ENCODE data around the gene ATP5F1D. TPM values are rescaled to one million over a fixed set of nuclear protein-coding genes. Genes with fewer than 3 reads are reported as not detected.

Gene ATP5F1D
- total and polyA plus RNA-seq, 2 of the 13 experiments (the other 11 are each of a cell fraction or from before 2014, with no cell fraction given), result 39.4 to 78.7 TPM

- TF ChIP-seq BATF2 (CRISPR knock-in tag; IDR thresholded peaks at IDR 0.05) (no peak), ZNF121 (CRISPR knock-in tag; IDR thresholded peaks at IDR 0.05) (no peak), HNF4G (IDR thresholded peaks at IDR 0.05; ENCODE audit: borderline replicate concordance, low read depth, low read length) (peak; percentile 44; the same call in 1 of the 2 replicates), HNF4G (CRISPR knock-in tag; IDR thresholded peaks at IDR 0.05; ENCODE audit: borderline replicate concordance, low read depth) (no peak), SIN3A (IDR thresholded peaks at IDR 0.05; ENCODE audit: borderline replicate concordance, low read depth, low read length) (no peak; the same call in 1 of the 2 replicates), ZNF672 (CRISPR knock-in tag; IDR thresholded peaks at IDR 0.05) (no peak), ZSCAN25 (CRISPR knock-in tag; IDR thresholded peaks at IDR 0.05) (no peak; the same call in 1 of the 2 replicates), ZNF580 (CRISPR knock-in tag; IDR thresholded peaks at IDR 0.05; ENCODE audit: borderline replicate concordance, low read depth) (no peak), ZBTB21 (CRISPR knock-in tag; IDR thresholded peaks at IDR 0.05) (no peak), PATZ1 (CRISPR knock-in tag; IDR thresholded peaks at IDR 0.05) (peak; percentile 85), MBD4 (IDR thresholded peaks at IDR 0.05; ENCODE audit: borderline replicate concordance, low read length) (no peak), RFXAP (CRISPR knock-in tag; IDR thresholded peaks at IDR 0.05; ENCODE audit: borderline replicate concordance) (no peak), PAXIP1 (CRISPR knock-in tag; conservative IDR thresholded peaks at IDR 0.05) (no peak), FUBP1 (CRISPR knock-in tag; IDR thresholded peaks at IDR 0.05; ENCODE audit: borderline replicate concordance) (no peak), TOE1 (CRISPR knock-in tag; IDR thresholded peaks at IDR 0.05) (no peak), ZNF550 (CRISPR knock-in tag; IDR thresholded peaks at IDR 0.05; ENCODE audit: borderline replicate concordance) (no peak), ZNF225 (CRISPR knock-in tag; IDR thresholded peaks at IDR 0.05) (0 out of 2 replicates have a peak, but pooled peaks have one; percentile 15), ZFP90 (CRISPR knock-in tag; IDR thresholded peaks at IDR 0.05; ENCODE audit: borderline replicate concordance) (no peak), MLX (CRISPR knock-in tag; IDR thresholded peaks at IDR 0.05) (no peak), HNRNPH1 (optimal IDR thresholded peaks at IDR 0.05; ENCODE audit: low read depth, low read length) (peak; percentile 29)
These were observed 10.0 kb downstream of the ATP5F1D start (continued) for GRCh38 chr19:1251330-1252220.

Data from HepG2 (cell line).